HUES6 (cell line): Measurements from ENCODE around the gene RBBP8NL.
A peak's percentile ranks its signal among the peaks of the same experiment; 100 is the strongest.

Experiments
- H3K27ac ChIP-seq: 2 replicates; pipeline ENCODE4 v1.7.0; 2013; ENCODE audit warnings: low read depth, mild to moderate bottlenecking, low read length, inconsistent platforms
- H3K27me3 ChIP-seq: 2 replicates; pipeline ENCODE4 v1.6.1; 2013; ENCODE audit warnings: low read length; ENCODE audit not compliant: control insufficient read depth, insufficient read depth
- H3K36me3 ChIP-seq: 2 replicates; pipeline ENCODE4 v1.6.1; 2013; ENCODE audit warnings: low read length; ENCODE audit not compliant: control insufficient read depth, insufficient read depth
- H3K4me1 ChIP-seq: 2 replicates; pipeline ENCODE4 v1.6.1; 2013; ENCODE audit warnings: low read length; ENCODE audit not compliant: control insufficient read depth, insufficient read depth
- H3K4me3 ChIP-seq: 2 replicates; pipeline ENCODE4 v1.5.1; 2013; ENCODE audit warnings: low read depth, low read length
- H3K9ac ChIP-seq: one replicate; pipeline ENCODE4 v1.6.1; 2013; ENCODE audit warnings: mild to moderate bottlenecking, low read length
- H3K9me3 ChIP-seq: 2 replicates; pipeline ENCODE4 v1.6.1; 2013; ENCODE audit warnings: low read depth, low read length; ENCODE audit not compliant: control insufficient read depth, insufficient read depth

The RBBP8NL gene

DNA sequence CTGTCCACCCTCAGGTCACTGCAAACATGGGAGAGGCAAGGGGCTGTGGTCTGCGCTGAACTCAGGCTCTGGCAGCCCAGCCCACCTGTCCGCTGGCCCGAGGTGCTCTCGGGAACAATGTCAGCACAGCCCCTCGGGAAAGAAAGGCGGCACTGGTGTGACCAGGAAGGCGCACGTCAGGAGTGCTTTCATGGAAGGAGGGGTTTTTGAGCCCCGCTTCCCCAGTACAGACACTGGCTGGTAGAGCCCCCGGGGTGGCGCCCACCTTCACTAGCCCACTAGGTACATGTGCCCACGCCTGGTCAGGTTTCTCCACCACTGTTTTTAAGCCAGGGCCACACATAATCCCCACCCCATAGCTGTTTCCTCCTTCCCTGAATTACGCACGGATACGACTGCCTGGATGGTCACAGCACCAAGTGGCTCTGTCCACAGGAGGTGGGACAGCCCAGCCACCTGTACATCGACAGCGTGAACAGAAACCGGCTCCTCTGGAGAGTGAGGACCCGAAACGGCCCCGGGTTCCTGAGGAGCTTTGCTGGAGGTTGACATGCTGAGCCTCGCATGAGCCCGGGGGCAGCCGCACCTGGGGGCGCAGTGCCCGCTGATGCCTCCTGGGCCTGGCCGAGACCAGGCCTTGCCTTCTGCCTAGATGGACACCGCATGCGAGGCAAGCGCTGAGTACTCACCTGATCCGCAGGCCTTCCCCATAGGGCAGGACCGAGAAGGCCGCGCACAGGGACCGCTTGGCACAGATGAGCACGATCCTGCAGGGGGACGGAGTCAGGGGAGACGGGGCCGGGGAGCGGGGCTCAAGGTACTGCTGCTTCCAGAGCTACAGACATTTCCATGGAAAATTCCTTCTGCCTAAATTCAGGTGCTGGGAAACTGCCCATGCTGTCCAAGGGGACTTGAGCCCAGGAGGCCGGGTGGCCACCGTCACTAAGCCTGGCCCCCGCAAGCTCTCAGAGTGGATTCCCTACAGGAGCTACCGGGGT is 32.8 kb downstream of the RBBP8NL start:
- no peak overlapping the region for H3K27ac ChIP-seq
- H3K4me3 ChIP-seq = no peak overlapping the region
- peak overlapping the region; percentile 12 for H3K9ac ChIP-seq
- no peaks in the 10 kb centered on the region for H3K27me3 ChIP-seq
- H3K4me1 ChIP-seq = no peaks in the 10 kb centered on the region
- H3K36me3 ChIP-seq = peaks cover 11% of the 10 kb centered on the region
- no peaks in the 10 kb centered on the region; the same call in 1 of the 2 replicates for H3K9me3 ChIP-seq

- H3K9ac ChIP-seq = peak overlapping the region; percentile 12
- no peak overlapping the region for H3K27ac ChIP-seq
- no peaks in the 10 kb centered on the region for H3K4me1 ChIP-seq
- H3K36me3 ChIP-seq = peaks cover 18% of the 10 kb centered on the region
- no peak overlapping the region for H3K4me3 ChIP-seq
- H3K9me3 ChIP-seq = no peaks in the 10 kb centered on the region; the same call in 1 of the 2 replicates
- H3K27me3 ChIP-seq = no peaks in the 10 kb centered on the region
Observed at GRCh38 chr20:62393830-62394229, 33.5 kb downstream of the RBBP8NL start.

- Histone ChIP-seq H3K27me3 (no peaks in the 10 kb centered on the region), H3K4me1 (no peaks in the 10 kb centered on the region), H3K4me3 (no peak overlapping the region), H3K36me3 (peaks cover 24% of the 10 kb centered on the region), H3K9ac (no peak overlapping the region), H3K27ac (no peak overlapping the region), H3K9me3 (no peaks in the 10 kb centered on the region; the same call in 1 of the 2 replicates)
Observed at GRCh38 chr20:62393335-62393665, 34.0 kb downstream of the RBBP8NL start.

- Histone ChIP-seq H3K36me3 (peaks cover 29% of the 10 kb centered on the region), H3K4me3 (no peak overlapping the region), H3K9me3 (no peaks in the 10 kb centered on the region; the same call in 1 of the 2 replicates), H3K27ac (no peak overlapping the region), H3K27me3 (no peaks in the 10 kb centered on the region), H3K9ac (no peak overlapping the region), H3K4me1 (no peaks in the 10 kb centered on the region)
Observed at GRCh38 chr20:62392621-62393334, 34.6 kb downstream of the RBBP8NL start.

- Histone ChIP-seq H3K9ac (no peak overlapping the region), H3K9me3 (no peaks in the 10 kb centered on the region), H3K27me3 (no peaks in the 10 kb centered on the region), H3K27ac (no peak overlapping the region), H3K4me1 (no peaks in the 10 kb centered on the region), H3K4me3 (no peak overlapping the region), H3K36me3 (peaks cover 35% of the 10 kb centered on the region)
Observed at GRCh38 chr20:62392077-62392418, 35.3 kb downstream of the RBBP8NL start.

GRCh38 chr20:62391165-62392076 is 35.9 kb downstream of the RBBP8NL start:
- H3K4me3 ChIP-seq = no peak overlapping the region
- no peak overlapping the region for H3K9ac ChIP-seq
- no peaks in the 10 kb centered on the region for H3K27me3 ChIP-seq
- H3K4me1 ChIP-seq = no peaks in the 10 kb centered on the region
- no peak overlapping the region for H3K27ac ChIP-seq
- no peaks in the 10 kb centered on the region for H3K9me3 ChIP-seq
- H3K36me3 ChIP-seq = peaks cover 35% of the 10 kb centered on the region

GRCh38 chr20:62390317-62391164 is 36.8 kb downstream of the RBBP8NL start:
- no peaks in the 10 kb centered on the region for H3K9me3 ChIP-seq
- peaks cover 35% of the 10 kb centered on the region for H3K36me3 ChIP-seq
- H3K9ac ChIP-seq = no peak overlapping the region
- no peaks in the 10 kb centered on the region for H3K27me3 ChIP-seq
- no peak overlapping the region for H3K4me3 ChIP-seq
- H3K4me1 ChIP-seq = 0 out of 2 replicates have a peak, but pooled peaks cover under 1% of the 10 kb centered on the region
- no peak overlapping the region for H3K27ac ChIP-seq

DNA sequence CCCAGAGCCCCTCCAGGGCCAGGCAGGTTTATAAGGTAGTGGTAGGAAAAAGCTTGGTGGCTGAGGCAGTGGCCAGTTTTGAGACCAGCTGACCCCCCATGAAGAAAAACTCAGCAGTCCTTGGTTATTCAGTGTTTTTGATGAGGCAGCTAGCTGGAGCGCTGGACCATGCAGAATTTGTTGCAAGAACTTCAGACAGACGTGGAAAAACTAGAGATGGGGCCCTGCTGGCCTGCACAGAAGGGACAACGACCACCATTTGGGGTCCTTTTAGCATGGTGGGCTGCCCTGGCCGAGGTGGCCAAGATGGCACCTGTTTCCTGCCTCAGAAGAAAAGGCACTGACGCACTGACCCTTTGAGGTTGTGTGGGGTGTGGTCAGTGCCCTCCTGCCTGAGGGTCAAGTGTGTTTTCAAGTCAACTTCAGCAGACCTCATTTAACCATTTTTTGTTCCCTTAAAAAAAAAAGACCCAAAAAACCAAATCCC is 37.7 kb downstream of the RBBP8NL start:
- no peak overlapping the region for H3K4me3 ChIP-seq
- no peak overlapping the region for H3K27ac ChIP-seq
- 0 out of 2 replicates have a peak, but pooled peaks cover 4% of the 10 kb centered on the region for H3K4me1 ChIP-seq
- no peak overlapping the region for H3K9ac ChIP-seq
- no peaks in the 10 kb centered on the region for H3K27me3 ChIP-seq
- H3K36me3 ChIP-seq = peaks cover 35% of the 10 kb centered on the region
- H3K9me3 ChIP-seq = no peaks in the 10 kb centered on the region

DNA sequence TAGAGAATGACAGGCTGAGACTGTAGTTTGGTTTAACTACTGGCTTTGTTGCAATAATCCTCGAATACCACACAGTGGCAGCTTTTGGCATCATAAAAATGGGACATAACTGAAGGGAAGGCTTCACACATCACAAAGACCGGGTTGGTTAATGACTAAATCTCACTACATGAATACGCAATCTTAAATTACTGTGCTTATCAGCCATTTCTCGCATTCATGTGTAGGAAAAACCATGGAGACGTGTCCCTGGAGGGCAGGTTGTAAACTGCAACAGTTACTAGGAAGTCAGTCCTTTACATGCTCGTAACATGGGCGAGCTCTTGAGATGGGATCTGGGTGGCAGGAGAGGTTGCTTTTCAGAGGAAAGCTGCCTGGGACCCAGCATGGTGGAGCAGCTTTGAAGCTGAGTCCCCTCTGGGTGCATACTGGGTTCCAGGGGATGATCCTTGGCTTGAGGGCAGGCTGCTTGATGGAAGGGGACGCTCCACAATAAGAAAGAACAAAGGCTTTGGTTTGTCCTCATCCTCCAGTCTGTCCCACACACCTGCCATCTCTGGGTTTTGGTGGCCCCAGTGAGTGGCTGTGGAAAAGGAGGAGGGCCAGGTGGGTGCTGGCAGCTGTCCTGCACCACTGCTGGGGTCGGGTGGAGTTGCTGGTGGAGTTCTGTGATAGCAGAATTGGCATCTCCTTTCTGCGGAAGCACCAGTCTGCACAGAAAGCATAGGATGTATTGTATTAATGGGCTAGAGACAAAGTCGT is 38.3 kb downstream of the RBBP8NL start:
- H3K27ac ChIP-seq = no peak overlapping the region
- no peaks in the 10 kb centered on the region for H3K27me3 ChIP-seq
- H3K4me3 ChIP-seq = 0 out of 2 replicates have a peak overlapping the region, but pooled peaks have one; percentile 12
- peaks cover 35% of the 10 kb centered on the region for H3K36me3 ChIP-seq
- H3K9me3 ChIP-seq = no peaks in the 10 kb centered on the region
- no peak overlapping the region for H3K9ac ChIP-seq
- 0 out of 2 replicates have a peak, but pooled peaks cover 4% of the 10 kb centered on the region for H3K4me1 ChIP-seq
